Uterus (tissue), 2 donors: Measurements from ENCODE around the gene RPLP1.

Experiments
- POLR2A ChIP-seq, 2 donors: fragments of 450-650 bp; IDR thresholded peaks; one replicate each; pipeline ENCODE4 v1.6.1; 2016; ENCODE audit warnings: antibody characterized with exemption in 2 of 2, mild to moderate bottlenecking in 1 of 2, moderate library complexity in 1 of 2
- TF ChIP-seq, protein P1 (sequence below), 4 experiments: fragments of 200-600 bp in 2 of 4; fragments of 450-650 bp in 2 of 4; sonication (generic) in 2 of 4; IDR thresholded peaks; one replicate each; pipeline ENCODE4 v1.5.1; 2016 to 2019; ENCODE audit warnings: antibody characterized with exemption in 4 of 4, mild to moderate bottlenecking in 2 of 4, moderate library complexity in 1 of 4

DNA sequence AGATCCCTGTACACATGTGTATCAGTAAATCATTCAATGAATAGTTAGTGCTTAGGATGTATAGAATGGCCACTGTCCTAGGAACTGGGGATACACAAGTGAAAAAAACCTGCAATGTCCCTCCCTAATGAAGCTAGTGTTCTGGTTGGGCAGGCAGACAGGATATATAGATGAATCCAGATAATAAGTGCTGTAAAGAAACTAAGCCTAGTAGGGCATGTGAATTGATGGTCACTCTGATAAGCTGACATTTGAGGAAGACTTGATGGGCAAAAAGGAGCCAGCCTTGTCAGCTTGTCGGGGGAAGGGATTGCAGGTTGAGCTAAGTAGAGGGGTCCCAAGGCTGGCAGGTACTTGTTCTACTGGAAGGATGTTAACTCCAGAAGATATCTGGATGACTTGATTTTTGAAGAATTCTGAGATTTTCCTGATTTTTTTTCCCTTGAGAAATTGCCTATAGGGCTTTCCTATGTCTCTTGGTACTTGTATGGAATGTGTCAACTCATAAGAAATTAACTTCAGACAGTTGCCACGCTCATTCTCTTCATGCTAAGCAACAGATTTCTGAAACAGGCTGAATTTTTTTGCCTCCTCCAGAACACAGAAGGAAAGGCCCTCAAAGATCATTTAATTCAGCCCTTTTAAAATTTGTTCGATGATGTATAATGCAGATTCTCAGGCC lies 44.8 kb upstream of the RPLP1 start:
- TF ChIP-seq, protein P1, sequence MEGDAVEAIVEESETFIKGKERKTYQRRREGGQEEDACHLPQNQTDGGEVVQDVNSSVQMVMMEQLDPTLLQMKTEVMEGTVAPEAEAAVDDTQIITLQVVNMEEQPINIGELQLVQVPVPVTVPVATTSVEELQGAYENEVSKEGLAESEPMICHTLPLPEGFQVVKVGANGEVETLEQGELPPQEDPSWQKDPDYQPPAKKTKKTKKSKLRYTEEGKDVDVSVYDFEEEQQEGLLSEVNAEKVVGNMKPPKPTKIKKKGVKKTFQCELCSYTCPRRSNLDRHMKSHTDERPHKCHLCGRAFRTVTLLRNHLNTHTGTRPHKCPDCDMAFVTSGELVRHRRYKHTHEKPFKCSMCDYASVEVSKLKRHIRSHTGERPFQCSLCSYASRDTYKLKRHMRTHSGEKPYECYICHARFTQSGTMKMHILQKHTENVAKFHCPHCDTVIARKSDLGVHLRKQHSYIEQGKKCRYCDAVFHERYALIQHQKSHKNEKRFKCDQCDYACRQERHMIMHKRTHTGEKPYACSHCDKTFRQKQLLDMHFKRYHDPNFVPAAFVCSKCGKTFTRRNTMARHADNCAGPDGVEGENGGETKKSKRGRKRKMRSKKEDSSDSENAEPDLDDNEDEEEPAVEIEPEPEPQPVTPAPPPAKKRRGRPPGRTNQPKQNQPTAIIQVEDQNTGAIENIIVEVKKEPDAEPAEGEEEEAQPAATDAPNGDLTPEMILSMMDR (IDR thresholded peaks at IDR 0.05): no peak
- TF ChIP-seq POLR2A (IDR thresholded peaks at IDR 0.05): no peak
